Liver (tissue), 9 donors: ENCODE data around the gene DEPDC4. TPM values are rescaled to one million over a fixed set of nuclear protein-coding genes. Genes with fewer than 3 reads are reported as not detected.
"Not testable (repeated sequence)": the region's sequence is repeated elsewhere in the genome, so short reads cannot be mapped to it uniquely, and the experiment has no call there.

Experiments used
- DNase-seq: peaks from one replicate; pipeline ENCODE4 v3.0.0-alpha.2; 2017; ENCODE audit warnings: low spot score
- H3K27ac ChIP-seq, 2 donors: one replicate each; pipeline ENCODE4 v1.7.0; 2013; ENCODE audit warnings: inconsistent platforms in 2 of 2, low read length in 2 of 2, control low read depth in 1 of 2, low read depth in 1 of 2, mild to moderate bottlenecking in 1 of 2
- H3K27me3 ChIP-seq, 4 donors: one replicate each; pipeline versions ENCODE4 v1.6.1 to v1.7.0; 2013; ENCODE audit warnings: low read length in 3 of 4, inconsistent platforms in 1 of 4, mild to moderate bottlenecking in 1 of 4, moderate library complexity in 1 of 4; ENCODE audit not compliant: control insufficient read depth in 4 of 4, insufficient read depth in 4 of 4
- H3K36me3 ChIP-seq, 4 donors: one replicate each; pipeline versions ENCODE4 v1.6.1 to v1.7.0; 2013; ENCODE audit warnings: low read length in 3 of 4, mild to moderate bottlenecking in 3 of 4, low read depth in 1 of 4, moderate library complexity in 1 of 4; ENCODE audit not compliant: control insufficient read depth in 4 of 4, insufficient read depth in 3 of 4
- H3K4me1 ChIP-seq, 4 donors: one replicate each; pipeline versions ENCODE4 v1.6.1 to v1.7.0; 2013; ENCODE audit warnings: low read length in 3 of 4, mild to moderate bottlenecking in 3 of 4, moderate library complexity in 1 of 4; ENCODE audit not compliant: control insufficient read depth in 4 of 4, insufficient read depth in 4 of 4
- H3K4me3 ChIP-seq, 3 donors: one replicate each; pipeline versions ENCODE4 v1.6.1 to v1.7.0; 2013; ENCODE audit warnings: low read length in 3 of 3, control low read depth in 1 of 3, low read depth in 1 of 3, mild to moderate bottlenecking in 1 of 3
- H3K9ac ChIP-seq, 2 donors: one replicate each; pipeline ENCODE4 v1.7.0; 2013; ENCODE audit warnings: low read length in 2 of 2, mild to moderate bottlenecking in 2 of 2, moderate library complexity in 2 of 2, control low read depth in 1 of 2, low read depth in 1 of 2
- H3K9me3 ChIP-seq, 4 donors: one replicate each; pipeline versions ENCODE4 v1.6.1 to v1.7.0; 2013; ENCODE audit warnings: low read length in 3 of 4; ENCODE audit not compliant: control insufficient read depth in 4 of 4
- FOXA1 ChIP-seq: IDR thresholded peaks from 2 replicates; pipeline ENCODE4 v1.6.1; 2016; ENCODE audit warnings: antibody characterized with exemption
- HNF4A ChIP-seq, 2 donors: conservative IDR thresholded peaks; 2 replicates each; pipeline ENCODE4 v1.6.1; 2016; ENCODE audit warnings: antibody characterized with exemption in 2 of 2, mild to moderate bottlenecking in 2 of 2
- HNF4G ChIP-seq: IDR thresholded peaks from 2 replicates; pipeline ENCODE4 v1.6.1; 2016; ENCODE audit warnings: antibody characterized with exemption
- JUND ChIP-seq, 2 donors: IDR thresholded peaks; 2 replicates each; pipeline ENCODE4 v1.6.1; 2016; ENCODE audit warnings: antibody characterized with exemption in 2 of 2
- NR2F2 ChIP-seq: IDR thresholded peaks from 2 replicates; pipeline ENCODE4 v1.6.1; 2016; ENCODE audit warnings: antibody characterized with exemption
- RAD21 ChIP-seq, 2 donors: IDR thresholded peaks; 2 replicates each; pipeline ENCODE4 v1.6.1; 2016; ENCODE audit warnings: antibody characterized with exemption in 2 of 2, mild to moderate bottlenecking in 2 of 2
- RXRA ChIP-seq, 2 donors: IDR thresholded peaks; 2 replicates each; pipeline ENCODE4 v1.6.1; 2017 to 2018; ENCODE audit warnings: antibody characterized with exemption in 2 of 2, mild to moderate bottlenecking in 1 of 2
- SP1 ChIP-seq: IDR thresholded peaks from 2 replicates; pipeline ENCODE4 v1.6.1; 2018; ENCODE audit warnings: antibody characterized with exemption, mild to moderate bottlenecking
- WGBS: extraction: QIAGEN DNeasy Blood & Tissue Kit; methylation state at CpG from one replicate; pipeline ENCODE4 v1.1.7; 2013; 5-methylcytosine and 5-hydroxymethylcytosine counted together
- polyA plus RNA-seq, 2 donors: library from polyadenylated mRNA; stranded (reverse) in 1 of 2; unstranded in 1 of 2; fragments of 200-250 nt in 1 of 2; fragments of >200 nt in 1 of 2; fragmentation: Nextera tagmentation in 1 of 2; extraction: Ambion mirVana in 1 of 2; gene quantifications; one replicate each; pipeline versions ENCODE4 v1.2.1 to v1.2.3, GENCODE V29; 2013 to 2015
- total RNA-seq, 2 donors: library from RNA; depleted of rRNA; stranded (reverse); fragments of >200 nt; gene quantifications; one replicate each; pipeline ENCODE4 v1.2.3, GENCODE V29; 2014
- TF ChIP-seq, protein P1 (sequence below): fragments of 150-350 bp; IDR thresholded peaks from 2 replicates; pipeline ENCODE4 v1.5.1; 2017; ENCODE audit warnings: improper control_type of control experiment, low read depth, low read length; ENCODE audit not compliant: missing input control
- TF ChIP-seq, protein P2 (sequence below): IDR thresholded peaks from 2 replicates; pipeline ENCODE4 v1.6.1; 2016; ENCODE audit warnings: antibody characterized with exemption, mild to moderate bottlenecking
- donor health status: healthy.
- donor health status: healthy.
- donor health status: healthy.
- donor health status: healthy.
- donor health status: healthy.

The DEPDC4 gene
- total and polyA plus RNA-seq, 4 donors, result 0.39 to 6.9 (median 1.9) TPM

DNA sequence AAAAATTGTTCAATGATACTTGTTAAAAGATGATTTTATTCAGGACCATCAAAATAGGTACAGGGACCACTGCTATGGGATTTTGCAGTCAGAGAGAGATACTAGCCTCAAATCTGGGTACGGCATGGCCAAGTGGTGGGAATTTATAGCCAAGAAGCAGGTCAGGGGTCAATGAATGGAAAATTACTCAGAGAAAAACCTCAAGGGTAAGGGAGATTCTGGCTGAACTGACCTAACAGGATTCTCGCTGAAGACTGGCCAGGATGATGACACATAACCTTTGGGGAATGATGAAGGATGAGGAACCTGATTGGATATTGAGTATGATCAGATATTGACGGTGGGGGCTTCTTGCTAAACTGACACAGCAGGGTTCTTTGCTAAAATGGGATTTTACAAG is 32.7 kb downstream of the DEPDC4 start (continued):
- TF ChIP-seq, protein P1, sequence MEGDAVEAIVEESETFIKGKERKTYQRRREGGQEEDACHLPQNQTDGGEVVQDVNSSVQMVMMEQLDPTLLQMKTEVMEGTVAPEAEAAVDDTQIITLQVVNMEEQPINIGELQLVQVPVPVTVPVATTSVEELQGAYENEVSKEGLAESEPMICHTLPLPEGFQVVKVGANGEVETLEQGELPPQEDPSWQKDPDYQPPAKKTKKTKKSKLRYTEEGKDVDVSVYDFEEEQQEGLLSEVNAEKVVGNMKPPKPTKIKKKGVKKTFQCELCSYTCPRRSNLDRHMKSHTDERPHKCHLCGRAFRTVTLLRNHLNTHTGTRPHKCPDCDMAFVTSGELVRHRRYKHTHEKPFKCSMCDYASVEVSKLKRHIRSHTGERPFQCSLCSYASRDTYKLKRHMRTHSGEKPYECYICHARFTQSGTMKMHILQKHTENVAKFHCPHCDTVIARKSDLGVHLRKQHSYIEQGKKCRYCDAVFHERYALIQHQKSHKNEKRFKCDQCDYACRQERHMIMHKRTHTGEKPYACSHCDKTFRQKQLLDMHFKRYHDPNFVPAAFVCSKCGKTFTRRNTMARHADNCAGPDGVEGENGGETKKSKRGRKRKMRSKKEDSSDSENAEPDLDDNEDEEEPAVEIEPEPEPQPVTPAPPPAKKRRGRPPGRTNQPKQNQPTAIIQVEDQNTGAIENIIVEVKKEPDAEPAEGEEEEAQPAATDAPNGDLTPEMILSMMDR, result no peak

DNA sequence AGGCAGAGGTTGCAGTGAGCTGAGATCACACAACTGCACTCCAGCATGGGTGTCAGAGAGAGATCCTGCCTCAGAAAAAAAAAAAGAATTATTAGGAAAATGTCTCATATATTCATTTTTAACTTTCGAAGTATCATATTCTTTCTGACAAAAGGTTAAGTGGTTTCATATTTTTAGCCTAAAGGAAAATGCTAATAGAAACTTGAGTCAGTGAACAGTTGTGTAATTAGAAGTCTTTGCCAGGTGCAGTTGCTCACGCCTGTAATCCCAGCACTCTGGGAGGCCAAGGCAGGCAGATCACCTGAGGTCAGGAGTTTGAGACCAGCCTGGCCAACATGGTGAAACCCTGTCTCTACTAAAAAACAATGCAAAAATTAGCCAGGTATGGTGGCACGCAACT is 35.0 kb downstream of the DEPDC4 start:
- H3K36me3 ChIP-seq, H3K27ac ChIP-seq, H3K4me1 ChIP-seq, H3K9me3 ChIP-seq, DNase-seq, H3K4me3 ChIP-seq, H3K27me3 ChIP-seq, H3K9ac ChIP-seq: not testable (repeated sequence)
- WGBS, result 64% methylated on average over 3 of the region's 3 CpGs
- TF ChIP-seq RXRA (IDR thresholded peaks at IDR 0.05), result peak in 1 of 2 donors; percentile 25

DNA sequence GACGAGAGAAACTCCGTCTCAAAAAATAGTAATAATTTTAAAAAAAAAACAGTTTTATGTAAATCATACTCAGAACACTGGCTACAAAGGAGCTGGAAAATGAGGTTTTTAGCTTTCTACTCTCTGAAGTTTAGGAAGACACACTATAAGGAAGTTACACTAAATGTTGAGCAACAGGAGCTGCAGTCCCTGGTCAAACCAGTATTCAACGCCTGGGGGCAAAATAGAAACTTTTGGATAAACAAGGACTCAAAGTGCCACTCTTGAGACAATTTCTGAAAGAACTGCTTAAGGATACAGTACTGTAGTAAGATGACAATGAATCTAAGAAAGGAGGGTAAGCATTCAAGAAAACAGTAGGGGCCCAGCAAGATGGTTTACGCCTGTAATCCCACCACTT is 37.0 kb downstream of the DEPDC4 start:
- peaks cover 0 to 2% (median under 1%) of the 10 kb centered on the region in 4 donors for H3K36me3 ChIP-seq
- 85% methylated on average over 4 of the region's 4 CpGs for WGBS
- DNase-seq, result no peak
- no peak overlapping the region for H3K9ac ChIP-seq
- H3K4me1 ChIP-seq, result no peaks in the 10 kb centered on the region
- no peaks in the 10 kb centered on the region for H3K27me3 ChIP-seq
- TF ChIP-seq SP1 (no peak), FOXA1 (no peak), HNF4G (no peak)
- H3K9me3 ChIP-seq, result no peaks in the 10 kb centered on the region
- no peak overlapping the region for H3K27ac ChIP-seq
- no peak overlapping the region for H3K4me3 ChIP-seq

DNA sequence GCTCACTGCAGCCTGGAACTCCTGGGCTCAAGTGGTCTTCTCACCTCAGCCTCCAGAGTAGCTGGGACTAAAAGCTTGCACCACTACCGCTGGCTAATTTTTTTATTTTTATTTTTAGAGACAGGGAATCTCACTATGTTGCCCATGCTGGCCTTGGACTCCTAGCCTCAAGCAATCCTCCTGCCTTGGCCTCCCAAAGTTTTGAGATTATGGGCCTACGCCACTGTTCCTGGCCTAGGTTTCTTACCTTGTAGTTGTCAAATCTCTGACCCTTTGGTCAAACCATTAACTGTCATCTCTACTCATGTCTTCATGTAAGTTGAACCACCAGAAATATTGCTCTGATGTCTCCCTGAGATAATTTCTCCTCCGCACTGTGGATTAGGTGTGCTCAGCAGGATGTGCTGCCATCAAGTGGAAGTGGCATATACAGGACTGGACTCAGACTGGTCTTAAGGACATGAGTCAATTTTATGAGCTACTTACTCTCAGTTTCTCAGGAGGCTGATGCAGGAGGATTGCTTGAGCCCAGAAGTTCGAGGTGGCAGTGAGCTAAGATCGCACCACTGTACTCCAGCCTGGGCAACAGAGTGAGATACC is 37.7 kb downstream of the DEPDC4 start:
- Histone ChIP-seq H3K4me3 (no peak overlapping the region), H3K36me3 (peaks cover 0 to 2% (median under 1%) of the 10 kb centered on the region in 4 donors), H3K9ac (no peak overlapping the region), H3K27me3 (no peaks in the 10 kb centered on the region), H3K27ac (no peak overlapping the region), H3K9me3 (no peaks in the 10 kb centered on the region), H3K4me1 (no peaks in the 10 kb centered on the region)
- TF ChIP-seq, protein P1, result peak; percentile 32
- TF ChIP-seq JUND (IDR thresholded peaks at IDR 0.05), result no peak
- peak in 1 of 2 donors; percentile 18 for TF ChIP-seq HNF4A (conservative IDR thresholded peaks at IDR 0.05)
- no peak for TF ChIP-seq NR2F2
- TF ChIP-seq HNF4G, result no peak
- TF ChIP-seq SP1, result no peak
- peak; percentile 76 to 82 for TF ChIP-seq RAD21 (IDR thresholded peaks at IDR 0.05)
- no peak for TF ChIP-seq RXRA (IDR thresholded peaks at IDR 0.05)
- TF ChIP-seq, protein P2, sequence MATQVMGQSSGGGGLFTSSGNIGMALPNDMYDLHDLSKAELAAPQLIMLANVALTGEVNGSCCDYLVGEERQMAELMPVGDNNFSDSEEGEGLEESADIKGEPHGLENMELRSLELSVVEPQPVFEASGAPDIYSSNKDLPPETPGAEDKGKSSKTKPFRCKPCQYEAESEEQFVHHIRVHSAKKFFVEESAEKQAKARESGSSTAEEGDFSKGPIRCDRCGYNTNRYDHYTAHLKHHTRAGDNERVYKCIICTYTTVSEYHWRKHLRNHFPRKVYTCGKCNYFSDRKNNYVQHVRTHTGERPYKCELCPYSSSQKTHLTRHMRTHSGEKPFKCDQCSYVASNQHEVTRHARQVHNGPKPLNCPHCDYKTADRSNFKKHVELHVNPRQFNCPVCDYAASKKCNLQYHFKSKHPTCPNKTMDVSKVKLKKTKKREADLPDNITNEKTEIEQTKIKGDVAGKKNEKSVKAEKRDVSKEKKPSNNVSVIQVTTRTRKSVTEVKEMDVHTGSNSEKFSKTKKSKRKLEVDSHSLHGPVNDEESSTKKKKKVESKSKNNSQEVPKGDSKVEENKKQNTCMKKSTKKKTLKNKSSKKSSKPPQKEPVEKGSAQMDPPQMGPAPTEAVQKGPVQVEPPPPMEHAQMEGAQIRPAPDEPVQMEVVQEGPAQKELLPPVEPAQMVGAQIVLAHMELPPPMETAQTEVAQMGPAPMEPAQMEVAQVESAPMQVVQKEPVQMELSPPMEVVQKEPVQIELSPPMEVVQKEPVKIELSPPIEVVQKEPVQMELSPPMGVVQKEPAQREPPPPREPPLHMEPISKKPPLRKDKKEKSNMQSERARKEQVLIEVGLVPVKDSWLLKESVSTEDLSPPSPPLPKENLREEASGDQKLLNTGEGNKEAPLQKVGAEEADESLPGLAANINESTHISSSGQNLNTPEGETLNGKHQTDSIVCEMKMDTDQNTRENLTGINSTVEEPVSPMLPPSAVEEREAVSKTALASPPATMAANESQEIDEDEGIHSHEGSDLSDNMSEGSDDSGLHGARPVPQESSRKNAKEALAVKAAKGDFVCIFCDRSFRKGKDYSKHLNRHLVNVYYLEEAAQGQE, result no peak
- WGBS, result 93% methylated on average over 5 of the region's 5 CpGs
- no peak for DNase-seq
